Glomerular visceral epithelial cell (primary cell): Measurements from ENCODE around the gene OR52E5.
A peak's percentile ranks its signal among the peaks of the same experiment; 100 is the strongest.

Experiments
- DNase-seq: peaks from one replicate; pipeline ENCODE4 v3.0.0-alpha.2; 2016; ENCODE audit errors: extremely low spot score

OR52E5 gene

DNA sequence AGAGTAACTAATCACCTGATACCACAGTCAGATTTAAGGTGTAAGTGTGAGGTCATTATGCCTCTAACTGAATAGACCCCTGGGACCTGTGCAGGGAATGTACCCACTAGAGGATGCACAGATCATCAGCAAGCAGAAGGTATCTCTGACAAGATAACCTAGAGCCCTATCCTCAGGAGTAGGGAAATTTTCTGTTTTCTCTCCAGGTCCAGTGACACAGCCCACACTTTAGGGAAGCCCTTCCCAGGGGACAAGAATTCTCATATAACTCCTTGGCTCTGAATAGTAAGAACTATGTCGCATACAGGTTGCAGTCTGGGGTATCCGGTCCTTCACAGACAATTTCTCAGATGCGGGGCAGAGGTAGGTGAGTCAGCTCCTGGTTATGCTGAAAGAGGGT is at the start of gene OR52E5:
Gene OR52E5, plus strand, starts transcription at position 301 of the 400 bp plus-strand sequence. CDS start 7,569 bp downstream, outside the sequence.
- no peak for DNase-seq

DNA sequence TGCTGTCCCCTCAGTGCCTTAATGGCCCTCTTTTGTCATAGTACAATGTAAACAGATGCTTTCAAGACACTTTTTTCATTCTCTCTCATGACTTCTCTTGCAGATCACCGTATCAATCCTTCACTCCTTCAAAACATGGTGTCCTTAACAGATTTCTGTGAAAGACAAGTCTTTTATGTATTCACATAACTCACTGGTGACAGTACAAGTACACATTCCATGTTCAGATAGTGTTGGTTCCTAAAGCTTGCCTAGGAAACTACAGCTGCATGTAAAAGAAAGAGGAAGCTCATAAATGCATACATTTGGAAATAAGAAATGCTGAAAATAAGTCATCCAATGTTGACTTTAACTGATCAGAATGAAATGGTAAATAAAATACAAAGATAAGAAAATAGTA is 46.3 kb upstream of the OR52E5 start:
- DNase-seq = no peak

DNA sequence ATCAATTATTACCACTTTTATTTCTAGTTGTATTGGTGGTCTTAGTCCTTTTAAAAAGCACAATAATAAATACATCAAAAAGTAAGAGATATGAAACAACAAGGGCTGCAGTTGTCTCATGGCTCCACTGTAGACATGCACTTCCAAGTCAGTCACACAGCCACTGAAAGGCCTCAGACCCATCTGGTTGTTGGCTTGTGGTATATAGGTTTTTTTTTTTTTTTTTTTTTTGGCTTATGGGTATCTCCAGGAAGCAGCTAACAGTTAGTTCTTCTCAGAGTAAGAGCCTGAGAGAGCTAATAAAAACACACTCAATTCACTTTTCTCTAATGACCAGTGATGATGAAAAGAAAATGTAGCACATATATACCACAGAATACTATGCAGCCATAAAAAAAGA is 45.3 kb upstream of the OR52E5 start:
- no peak for DNase-seq

DNA sequence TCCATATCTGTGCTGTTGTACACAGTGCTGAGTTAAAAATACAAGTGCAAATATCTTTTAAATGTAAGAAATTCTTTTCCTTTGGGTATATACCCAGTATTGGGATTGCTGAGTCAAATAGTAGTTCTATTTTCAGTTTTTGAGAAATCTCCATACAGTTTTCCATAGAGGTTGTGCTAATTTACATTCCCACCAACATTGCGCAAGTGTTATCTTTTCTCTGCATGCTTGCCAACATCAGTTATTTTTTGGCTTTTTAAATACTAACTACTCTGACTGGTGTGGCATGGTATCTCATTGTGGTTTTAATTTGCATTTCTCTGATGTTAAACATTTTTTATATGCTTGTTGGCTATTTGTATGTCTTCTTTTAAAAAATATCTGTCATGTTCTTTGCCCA is 42.0 kb upstream of the OR52E5 start:
- DNase-seq = no peak

DNA sequence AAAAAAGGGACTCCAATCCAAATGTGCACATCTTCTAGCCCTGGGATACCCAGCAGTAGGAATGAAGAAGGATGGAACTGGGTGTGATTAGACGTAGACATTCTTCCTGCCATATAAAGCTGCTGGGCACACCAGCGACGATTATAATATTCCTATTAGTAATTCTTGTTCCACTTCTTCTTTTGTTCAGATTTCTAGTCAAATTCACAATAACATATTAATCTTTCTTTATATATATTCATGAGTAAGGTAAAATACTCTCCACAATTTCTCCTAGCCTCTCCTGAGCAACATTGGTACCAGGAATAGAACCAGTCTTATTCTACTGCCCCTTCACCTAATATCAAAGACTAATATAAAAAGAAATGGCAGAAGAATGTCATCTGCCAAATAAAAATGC is 35.4 kb upstream of the OR52E5 start, which contains the start of gene OR52E8:
Gene OR52E8, minus strand, starts transcription at position 101 of the 400 bp plus-strand sequence. Its CDS starts 0 bp downstream, at position 101.
- no peak for DNase-seq

GRCh38 chr11:5865826-5866225 is 27.2 kb upstream of the OR52E5 start:
- no peak for DNase-seq

GRCh38 chr11:5878564-5878963 is 14.4 kb upstream of the OR52E5 start:
- no peak for DNase-seq

DNA sequence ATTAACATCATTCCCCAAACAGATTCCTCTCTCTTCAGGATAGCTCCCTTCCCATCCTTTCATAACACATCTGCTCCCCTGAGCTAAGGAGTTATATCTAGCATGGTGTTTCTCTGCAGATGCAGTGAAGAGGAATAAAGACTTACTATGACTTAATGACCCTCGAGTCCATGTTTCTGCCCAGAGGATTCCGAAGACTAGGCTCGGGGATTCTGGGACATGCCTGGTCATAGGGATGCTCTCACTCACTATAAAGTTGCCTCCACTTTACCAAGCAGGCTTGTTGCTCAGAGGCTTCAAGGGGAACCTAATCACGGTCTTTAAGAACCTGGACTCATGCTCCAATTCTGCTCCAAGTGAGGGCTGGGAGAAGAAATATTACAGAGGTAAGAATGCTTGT is 12.7 kb upstream of the OR52E5 start, which contains the start of gene OR52E4:
Gene OR52E4, plus strand, starts transcription at position 301 of the 400 bp plus-strand sequence. CDS start 3,664 bp downstream, outside the sequence.
- no peak for DNase-seq

- no peak for DNase-seq
These were observed 11.3 kb upstream of the OR52E5 start for GRCh38 chr11:5881756-5882155.

- DNase-seq = no peak
These were observed 5.8 kb upstream of the OR52E5 start for GRCh38 chr11:5887172-5887571.

- DNase-seq = no peak
These were observed 5.3 kb upstream of the OR52E5 start for GRCh38 chr11:5887661-5888060.

DNA sequence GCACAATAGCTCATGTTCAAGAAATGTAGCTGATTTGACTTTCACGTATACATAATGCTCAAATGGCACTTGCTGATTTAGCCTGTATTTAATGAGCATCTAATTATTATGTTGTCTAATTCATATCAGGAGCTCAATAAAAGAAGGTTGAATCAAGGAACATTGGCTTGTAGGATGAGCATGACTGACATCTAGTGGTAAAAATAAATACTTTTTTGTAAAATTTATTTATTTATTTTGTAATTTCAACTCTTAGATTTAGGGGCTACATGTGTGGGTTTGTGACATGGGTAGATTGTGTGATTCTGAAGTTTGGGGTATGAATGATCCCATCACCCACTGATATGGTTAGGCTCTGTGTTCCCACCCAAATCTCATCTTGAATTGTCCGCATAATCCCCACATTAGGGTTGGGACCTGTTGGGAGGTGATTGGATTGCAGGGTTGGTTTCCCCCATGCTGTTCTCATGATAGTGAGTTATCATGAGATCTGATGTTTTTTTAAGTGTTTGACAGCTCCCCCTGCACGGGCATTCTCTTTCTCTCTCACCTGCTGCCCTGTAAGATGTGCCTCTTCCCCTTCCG is 1.7 kb upstream of the OR52E5 start:
- peak; percentile 1 for DNase-seq

- no peak for DNase-seq
These were observed 6.5 kb downstream of the OR52E5 start for GRCh38 chr11:5899534-5899933.

DNA sequence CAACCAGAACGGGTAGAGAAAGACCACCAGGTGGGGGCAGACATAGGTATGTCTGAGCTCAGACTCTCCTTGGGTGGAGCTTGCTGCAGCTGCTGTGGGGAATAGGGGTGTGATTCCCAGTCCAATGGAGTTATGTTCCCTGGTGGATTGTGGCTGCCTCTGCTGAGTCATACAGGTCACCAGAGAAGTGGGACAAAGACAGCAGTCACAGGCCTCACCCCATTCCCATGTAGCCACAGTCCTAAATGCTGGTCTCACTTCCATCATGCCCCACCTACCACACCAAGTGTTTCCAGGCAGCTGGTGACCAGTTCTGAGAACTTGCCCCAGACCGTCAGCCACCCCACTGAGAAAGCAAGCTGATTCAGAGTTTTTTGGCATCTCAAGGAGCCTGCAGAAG is 17.5 kb downstream of the OR52E5 start:
- no peak for DNase-seq

DNA sequence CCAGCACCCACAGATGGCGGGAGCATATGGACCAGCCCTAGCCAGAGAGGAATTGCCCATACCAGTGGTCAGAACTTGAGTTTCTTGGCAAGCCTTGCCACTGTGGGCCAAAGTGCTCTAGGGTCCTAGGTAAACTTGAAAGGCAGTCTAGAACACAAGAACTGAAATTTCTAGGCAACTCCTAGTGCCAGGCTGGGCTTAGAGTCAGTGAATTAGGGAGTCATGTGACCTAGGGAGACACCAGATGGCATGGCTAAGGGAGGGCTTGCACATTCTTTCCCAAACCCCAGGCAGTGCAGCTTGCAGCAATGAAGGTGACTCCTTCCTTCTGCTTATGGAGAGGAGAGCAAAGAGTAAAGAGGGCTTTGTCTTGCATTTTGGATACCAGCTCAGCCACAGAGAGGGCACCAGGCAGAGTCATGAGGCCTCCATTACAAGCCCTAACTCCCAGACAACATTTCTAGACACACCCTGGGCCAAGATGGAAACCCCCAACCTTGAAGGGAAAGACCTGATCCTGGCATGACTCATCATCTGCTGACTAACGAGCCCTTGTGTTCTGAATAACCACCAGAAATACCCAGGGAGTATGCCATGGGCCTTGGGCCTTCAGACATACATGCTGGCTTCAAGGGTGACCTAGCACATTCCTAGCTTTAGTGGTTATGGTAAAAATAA is 29.9 kb downstream of the OR52E5 start:
- DNase-seq = peak; percentile 24

- DNase-seq = no peak
These were observed 30.4 kb downstream of the OR52E5 start for GRCh38 chr11:5923427-5923776.

DNA sequence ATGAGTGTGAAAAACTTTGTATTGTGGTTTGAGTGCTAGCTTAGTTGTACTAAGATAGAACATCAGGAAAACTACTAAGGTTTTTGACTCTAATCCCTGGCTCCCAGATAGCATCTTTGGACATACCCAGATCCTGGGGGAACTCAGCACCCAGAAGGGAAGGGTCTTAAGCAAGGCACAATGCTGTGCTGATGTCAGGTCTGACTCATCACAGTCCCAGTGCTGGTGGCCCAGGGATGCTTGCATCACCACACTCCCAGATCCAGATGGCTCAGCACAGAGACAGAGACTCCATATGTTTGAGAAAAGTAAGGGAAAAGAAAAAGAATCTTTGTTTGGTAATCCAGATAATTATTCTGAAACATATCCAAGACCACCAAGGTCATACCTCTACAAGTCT is 30.8 kb downstream of the OR52E5 start:
- DNase-seq = no peak

DNA sequence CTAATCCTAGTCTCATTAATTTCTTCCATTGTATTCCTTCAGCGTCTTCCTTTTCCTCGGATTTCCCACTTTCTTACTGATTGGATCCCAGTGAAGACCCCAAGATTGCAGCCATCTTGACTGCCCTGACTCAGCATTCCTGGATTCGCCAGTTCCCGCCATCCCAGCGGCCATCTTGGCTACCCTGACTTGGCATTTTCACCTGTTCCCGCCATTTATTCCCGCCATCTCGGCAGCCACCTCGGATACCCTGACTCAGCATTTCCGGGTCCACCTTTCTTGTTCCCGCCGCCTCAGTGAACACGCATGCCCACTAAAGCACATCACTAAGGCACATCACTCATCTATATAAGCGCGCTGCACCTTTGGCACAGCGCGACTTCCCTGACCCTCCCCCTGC is 35.3 kb downstream of the OR52E5 start:
- no peak for DNase-seq

GRCh38 chr11:5928811-5929210 is 35.8 kb downstream of the OR52E5 start:
- no peak for DNase-seq

- no peak for DNase-seq
These were observed 36.8 kb downstream of the OR52E5 start for GRCh38 chr11:5929571-5930368.

- no peak for DNase-seq
These were observed 37.6 kb downstream of the OR52E5 start for GRCh38 chr11:5930614-5931013.

DNA sequence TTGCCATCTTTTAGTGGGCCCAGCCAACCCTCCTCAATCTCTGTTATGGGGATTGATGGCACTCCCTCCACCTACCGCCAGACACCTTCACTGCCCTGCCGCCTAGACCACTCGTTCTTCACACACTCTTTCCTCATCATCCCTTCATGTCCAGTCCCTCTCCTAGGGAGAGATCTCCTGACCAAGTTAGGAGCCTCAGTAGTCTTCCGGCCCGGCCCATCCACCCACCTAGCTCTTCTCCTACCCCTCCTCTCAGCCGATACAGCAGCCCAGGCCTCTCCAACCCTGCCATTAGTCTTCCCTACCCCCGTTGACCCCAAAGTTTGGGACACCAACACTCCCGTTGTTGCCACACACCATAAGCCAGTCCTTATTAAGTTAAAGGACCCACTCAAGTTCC is 38.1 kb downstream of the OR52E5 start:
- DNase-seq = no peak

DNA sequence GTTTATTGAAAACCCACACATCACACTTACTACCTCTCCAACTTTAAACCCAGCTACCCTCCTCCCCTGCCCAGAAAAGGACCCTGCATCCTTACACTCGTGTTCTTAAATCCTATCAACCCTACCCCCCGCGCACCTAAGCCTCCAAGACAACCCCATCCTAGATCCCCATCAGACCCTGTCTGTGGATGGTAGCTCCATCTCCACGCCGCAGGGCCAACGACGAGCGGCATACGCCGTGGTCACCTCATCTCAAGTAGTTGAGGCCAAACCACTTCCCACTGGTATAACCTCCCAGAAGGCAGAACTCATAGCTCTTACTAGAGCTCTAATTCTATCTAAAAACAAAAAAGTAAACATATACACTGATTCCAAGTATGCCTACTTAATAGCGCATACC is 39.7 kb downstream of the OR52E5 start:
- DNase-seq = no peak
